ENCODE data around the gene CFHR3.
"Not testable (repeated sequence)": the region's sequence is repeated elsewhere in the genome, so short reads cannot be mapped to it uniquely, and the experiment has no call there.

DNA sequence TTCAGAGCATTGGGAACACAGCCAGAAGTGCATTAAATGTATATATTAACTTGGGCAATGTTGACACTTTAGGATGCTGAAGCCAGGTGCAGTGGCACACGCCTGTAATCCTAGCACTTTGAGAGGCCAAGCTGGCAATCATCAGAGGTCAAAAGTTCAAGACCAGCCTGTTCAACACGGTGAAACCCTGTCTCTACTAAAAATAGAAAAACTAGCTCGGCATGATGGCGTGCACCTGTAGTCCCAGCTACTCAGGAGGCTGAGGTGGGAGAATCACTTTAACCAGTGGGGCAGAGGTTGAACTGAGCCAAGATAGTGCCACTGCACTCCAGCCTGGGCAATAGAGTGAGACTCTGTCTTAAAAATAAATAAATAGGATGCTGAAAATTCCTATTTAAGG, 19.5 kb downstream of the CFHR3 start:
- TF ChIP-seq, protein P1, sequence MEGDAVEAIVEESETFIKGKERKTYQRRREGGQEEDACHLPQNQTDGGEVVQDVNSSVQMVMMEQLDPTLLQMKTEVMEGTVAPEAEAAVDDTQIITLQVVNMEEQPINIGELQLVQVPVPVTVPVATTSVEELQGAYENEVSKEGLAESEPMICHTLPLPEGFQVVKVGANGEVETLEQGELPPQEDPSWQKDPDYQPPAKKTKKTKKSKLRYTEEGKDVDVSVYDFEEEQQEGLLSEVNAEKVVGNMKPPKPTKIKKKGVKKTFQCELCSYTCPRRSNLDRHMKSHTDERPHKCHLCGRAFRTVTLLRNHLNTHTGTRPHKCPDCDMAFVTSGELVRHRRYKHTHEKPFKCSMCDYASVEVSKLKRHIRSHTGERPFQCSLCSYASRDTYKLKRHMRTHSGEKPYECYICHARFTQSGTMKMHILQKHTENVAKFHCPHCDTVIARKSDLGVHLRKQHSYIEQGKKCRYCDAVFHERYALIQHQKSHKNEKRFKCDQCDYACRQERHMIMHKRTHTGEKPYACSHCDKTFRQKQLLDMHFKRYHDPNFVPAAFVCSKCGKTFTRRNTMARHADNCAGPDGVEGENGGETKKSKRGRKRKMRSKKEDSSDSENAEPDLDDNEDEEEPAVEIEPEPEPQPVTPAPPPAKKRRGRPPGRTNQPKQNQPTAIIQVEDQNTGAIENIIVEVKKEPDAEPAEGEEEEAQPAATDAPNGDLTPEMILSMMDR (IDR thresholded peaks at IDR 0.05; ENCODE audit: low read depth, low read length), result not testable (repeated sequence)
- not testable (repeated sequence) for TF ChIP-seq EZH2phosphoT487 (IDR thresholded peaks at IDR 0.05; ENCODE audit: low read depth)

Measured in OCI-LY3 (cell line).